Upper lobe of left lung (tissue), 4 donors: Measurements from ENCODE around the gene ACACA.

Experiments used
- POLR2A ChIP-seq, 4 donors: fragments of 450-650 bp; IDR thresholded peaks; one replicate each; pipeline ENCODE4 v1.5.1; 2016 to 2017; ENCODE audit warnings: antibody characterized with exemption in 4 of 4, mild to moderate bottlenecking in 2 of 4
- TF ChIP-seq, protein P1 (sequence below), 6 experiments: fragments of 450-650 bp in 4 of 6; fragments of 200-600 bp in 2 of 6; sonication (generic) in 2 of 6; IDR thresholded peaks; one replicate each; pipeline ENCODE4 v1.5.1; 2016 to 2019; ENCODE audit warnings: antibody characterized with exemption in 6 of 6

DNA sequence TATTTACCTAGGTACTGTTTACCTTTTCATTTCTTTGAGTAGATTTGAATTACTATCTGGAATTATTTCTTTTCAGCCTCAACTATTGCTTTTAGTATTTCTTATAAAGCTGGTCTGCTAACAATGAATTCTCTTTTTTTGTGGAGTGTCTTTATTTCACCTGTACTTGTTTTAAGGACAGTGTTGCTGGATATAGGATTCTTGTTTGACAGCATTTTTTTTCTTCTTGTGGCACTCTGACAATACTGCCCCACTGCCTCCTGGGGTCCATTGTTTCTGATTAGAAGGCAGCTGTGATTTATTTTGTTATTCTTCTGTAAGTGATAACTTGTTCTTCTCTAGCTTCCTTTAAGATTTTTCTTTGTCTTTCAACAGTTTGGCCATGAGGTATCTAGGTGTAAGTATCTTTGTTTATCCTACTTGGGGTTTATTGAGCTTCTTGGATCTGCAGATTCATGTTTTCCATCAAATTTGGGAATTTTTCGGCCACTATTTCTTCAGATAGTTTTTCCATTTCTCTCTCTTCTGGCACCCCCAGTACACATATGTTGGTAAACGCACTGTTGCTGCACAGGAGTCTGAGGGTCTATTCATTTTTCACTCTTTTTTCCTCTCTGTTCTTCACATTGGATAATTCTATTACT is 327.4 kb downstream of the ACACA start:
- TF ChIP-seq, protein P1, sequence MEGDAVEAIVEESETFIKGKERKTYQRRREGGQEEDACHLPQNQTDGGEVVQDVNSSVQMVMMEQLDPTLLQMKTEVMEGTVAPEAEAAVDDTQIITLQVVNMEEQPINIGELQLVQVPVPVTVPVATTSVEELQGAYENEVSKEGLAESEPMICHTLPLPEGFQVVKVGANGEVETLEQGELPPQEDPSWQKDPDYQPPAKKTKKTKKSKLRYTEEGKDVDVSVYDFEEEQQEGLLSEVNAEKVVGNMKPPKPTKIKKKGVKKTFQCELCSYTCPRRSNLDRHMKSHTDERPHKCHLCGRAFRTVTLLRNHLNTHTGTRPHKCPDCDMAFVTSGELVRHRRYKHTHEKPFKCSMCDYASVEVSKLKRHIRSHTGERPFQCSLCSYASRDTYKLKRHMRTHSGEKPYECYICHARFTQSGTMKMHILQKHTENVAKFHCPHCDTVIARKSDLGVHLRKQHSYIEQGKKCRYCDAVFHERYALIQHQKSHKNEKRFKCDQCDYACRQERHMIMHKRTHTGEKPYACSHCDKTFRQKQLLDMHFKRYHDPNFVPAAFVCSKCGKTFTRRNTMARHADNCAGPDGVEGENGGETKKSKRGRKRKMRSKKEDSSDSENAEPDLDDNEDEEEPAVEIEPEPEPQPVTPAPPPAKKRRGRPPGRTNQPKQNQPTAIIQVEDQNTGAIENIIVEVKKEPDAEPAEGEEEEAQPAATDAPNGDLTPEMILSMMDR (IDR thresholded peaks at IDR 0.05), result no peak
- no peak for TF ChIP-seq POLR2A (IDR thresholded peaks at IDR 0.05)
